Epithelial cell of prostate (primary cell): Measurements from ENCODE around the gene P4HTM.
"Not testable (repeated sequence)": the region's sequence is repeated elsewhere in the genome, so short reads cannot be mapped to it uniquely, and the experiment has no call there.

Source experiments
- DNase-seq: peaks from one replicate; pipeline ENCODE4 v3.0.0-alpha.2; 2011; ENCODE audit warnings: low read depth, low spot score
- H3K27ac ChIP-seq: fragments of 450-650 bp; 2 replicates; pipeline ENCODE4 v1.5.1; 2017; ENCODE audit warnings: mild to moderate bottlenecking

P4HTM gene

DNA sequence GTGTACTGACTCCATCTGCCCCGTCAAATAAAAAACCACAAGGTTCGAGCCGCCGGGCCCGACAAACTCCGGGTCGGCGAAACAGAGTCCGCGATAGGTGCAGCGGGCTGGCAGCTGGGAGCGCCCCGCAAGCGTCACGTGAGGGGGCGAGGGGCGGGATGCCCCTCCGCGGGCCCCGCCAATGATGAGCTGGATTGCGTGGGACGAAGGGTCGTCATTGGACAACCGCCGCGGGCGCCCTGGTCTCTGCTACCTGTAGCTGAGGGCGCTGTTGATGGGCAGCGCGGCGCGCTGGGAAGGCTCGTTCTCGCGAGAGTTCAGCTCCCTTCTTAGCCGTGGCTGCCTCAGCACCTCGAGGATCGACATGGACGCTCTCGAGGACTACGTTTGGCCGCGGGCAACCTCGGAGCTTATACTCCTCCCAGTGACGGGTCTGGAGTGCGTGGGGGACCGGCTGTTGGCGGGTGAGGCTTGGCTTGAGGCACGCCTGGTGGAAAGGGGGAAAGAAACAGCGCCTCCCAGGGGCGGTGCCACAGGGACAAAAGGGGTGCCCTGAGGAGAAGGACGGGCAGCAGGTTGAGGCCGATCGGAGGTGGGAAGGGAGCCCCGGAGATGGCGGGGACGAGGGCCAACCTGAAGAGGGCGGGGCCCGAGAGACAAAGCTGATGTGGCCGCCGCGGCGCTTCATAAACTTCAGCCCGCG is 17.2 kb downstream of the P4HTM start, which contains the start of gene WDR6:
Gene WDR6 (plus strand): TSS at position 324 of the 703 bp plus-strand sequence. CDS start 41 bp downstream, at position 365.
- peak within 1 kb of the TSS; percentile 84 for H3K27ac ChIP-seq
- DNase-seq: peak; percentile 89

DNA sequence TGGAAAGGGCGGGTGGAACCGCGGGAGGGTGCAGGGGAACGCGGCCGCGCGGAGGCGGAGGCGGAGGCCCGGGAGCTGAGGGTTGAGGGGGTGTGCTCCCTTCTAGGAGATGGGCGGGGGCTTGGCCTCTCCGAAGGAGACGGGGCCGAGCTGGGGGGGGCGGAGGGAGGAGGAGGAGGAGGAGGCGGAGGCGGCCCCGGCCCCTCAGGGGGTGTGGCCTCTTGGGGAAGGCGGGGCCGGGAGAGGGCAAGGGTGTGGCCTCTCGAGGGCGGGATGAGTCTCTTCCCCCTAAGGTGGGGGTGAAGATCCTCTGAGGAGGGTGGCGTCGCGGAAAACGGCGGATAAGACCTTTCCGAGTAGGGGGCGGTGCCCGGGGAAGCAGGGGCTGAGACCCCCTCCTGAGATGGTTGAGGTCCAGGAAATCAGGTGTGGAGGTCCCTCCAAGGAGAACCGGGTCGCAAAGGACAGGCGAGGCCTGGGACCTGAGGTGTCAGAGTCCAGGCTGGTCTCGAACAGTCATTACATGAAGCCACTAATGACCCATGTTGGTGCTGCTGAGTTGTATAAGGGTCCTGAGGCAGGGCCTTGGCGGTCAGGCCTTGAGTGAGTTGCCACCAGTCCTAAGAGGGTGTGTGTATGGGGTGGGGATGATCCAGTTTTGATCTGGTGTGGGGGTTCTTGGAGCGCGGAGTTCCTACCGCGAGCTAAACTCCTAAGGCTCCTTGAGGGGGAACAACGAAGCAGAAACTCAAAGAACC is 17.9 kb downstream of the P4HTM start:
- no peak for DNase-seq
- peak overlapping the region; percentile 84 for H3K27ac ChIP-seq

DNA sequence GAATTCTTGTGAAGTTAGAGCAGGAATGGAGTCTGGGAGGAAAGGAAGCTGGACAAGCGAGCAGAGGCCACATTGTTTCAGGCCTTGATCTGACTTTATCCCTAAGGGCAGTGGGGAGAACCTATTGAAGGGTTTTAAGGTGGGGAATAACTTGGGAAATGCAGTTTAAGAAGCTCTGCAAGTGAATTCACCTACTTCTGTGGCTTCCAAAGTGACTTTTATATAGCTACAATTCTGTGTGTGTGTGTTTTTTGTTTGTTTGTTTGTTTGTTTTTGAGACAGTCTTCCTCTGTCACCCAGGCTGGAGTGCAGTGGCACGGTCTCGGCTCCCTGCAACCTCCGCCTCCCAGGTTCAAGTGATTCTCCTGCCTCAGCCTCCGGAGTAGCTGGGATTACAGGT is 18.6 kb downstream of the P4HTM start:
- H3K27ac ChIP-seq: peak overlapping the region; percentile 84
- not testable (repeated sequence) for DNase-seq

DNA sequence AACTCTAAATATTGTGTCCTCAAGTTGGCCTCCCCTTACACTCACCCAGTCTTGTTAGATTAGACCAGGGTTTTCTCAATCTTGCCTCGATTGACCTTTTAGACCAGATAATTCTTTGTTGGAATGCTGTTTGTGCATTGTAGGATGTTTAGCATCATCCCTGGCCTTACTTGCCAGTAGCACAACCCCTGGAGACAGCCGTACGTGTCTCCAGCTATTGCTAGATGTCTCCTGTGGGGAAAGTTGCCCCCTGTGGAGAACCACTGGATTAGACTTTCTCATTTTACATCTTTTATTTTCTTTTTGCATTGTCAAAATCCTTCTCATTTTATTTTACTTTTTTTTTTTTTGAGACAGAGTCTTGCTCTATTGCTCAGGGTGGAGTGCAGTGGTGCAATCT is 19.4 kb downstream of the P4HTM start:
- no peak for DNase-seq
- no peak overlapping the region for H3K27ac ChIP-seq

DNA sequence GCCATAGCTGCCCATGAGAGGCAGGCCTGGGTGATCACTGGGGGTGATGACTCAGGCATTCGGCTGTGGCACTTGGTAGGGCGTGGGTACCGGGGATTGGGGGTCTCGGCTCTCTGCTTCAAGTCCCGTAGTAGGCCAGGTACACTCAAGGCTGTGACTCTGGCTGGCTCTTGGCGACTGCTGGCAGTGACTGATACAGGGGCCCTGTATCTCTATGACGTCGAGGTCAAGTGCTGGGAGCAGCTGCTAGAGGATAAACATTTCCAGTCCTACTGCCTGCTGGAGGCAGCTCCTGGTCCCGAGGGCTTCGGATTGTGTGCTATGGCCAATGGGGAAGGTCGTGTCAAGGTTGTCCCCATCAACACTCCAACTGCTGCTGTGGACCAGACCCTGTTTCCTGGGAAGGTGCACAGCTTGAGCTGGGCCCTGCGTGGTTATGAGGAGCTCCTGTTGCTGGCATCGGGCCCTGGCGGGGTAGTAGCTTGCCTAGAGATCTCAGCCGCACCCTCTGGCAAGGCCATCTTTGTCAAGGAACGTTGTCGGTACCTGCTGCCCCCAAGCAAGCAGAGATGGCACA is 22.5 kb downstream of the P4HTM start:
- H3K27ac ChIP-seq: peak overlapping the region; percentile 7
- DNase-seq: no peak

DNA sequence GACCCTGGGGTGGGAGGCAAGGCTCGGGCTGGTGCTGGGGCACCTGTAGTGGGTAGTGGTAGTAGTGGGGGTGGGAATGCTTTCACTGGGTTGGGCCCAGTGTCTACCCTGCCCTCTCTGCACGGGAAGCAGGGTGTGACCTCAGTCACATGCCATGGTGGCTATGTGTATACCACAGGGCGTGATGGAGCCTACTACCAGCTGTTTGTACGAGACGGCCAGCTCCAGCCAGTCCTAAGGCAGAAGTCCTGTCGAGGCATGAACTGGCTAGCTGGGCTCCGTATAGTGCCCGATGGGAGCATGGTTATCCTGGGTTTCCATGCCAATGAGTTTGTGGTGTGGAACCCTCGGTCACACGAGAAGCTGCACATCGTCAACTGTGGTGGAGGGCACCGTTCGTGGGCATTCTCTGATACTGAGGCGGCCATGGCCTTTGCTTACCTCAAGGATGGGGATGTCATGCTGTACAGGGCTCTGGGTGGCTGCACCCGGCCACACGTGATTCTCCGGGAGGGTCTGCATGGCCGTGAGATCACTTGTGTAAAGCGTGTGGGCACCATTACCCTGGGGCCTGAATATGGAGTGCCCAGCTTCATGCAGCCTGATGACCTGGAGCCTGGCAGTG is 23.2 kb downstream of the P4HTM start:
- no peak for DNase-seq
- peak overlapping the region; percentile 7 for H3K27ac ChIP-seq

DNA sequence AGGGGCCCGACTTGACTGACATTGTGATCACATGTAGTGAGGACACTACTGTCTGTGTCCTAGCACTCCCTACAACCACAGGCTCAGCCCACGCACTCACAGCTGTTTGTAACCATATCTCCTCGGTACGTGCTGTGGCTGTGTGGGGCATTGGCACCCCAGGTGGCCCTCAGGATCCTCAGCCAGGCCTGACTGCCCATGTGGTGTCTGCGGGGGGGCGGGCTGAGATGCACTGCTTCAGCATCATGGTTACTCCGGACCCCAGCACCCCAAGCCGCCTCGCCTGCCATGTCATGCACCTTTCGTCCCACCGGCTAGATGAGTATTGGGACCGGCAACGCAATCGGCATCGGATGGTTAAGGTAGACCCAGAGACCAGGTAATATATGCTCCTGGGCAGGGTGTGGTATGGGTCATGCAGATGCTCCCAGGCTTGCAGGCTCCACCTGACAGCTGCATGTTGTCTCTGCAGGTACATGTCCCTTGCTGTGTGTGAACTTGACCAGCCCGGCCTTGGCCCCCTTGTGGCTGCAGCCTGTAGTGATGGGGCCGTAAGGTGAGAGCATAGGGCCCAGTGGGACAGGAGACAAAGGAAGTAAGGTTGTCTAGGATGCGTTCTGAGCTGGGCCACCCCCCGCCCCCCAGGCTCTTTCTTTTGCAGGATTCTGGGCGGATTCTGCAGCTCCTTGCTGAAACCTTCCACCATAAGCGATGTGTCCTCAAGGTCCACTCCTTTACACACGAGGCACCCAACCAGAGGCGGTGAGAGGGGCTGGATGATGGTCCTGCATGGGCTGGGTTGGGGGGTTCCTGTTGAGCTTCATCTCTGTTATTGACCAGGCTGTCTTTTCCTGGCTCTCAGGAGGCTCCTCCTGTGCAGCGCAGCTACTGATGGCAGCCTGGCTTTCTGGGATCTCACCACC is 24.0 kb downstream of the P4HTM start:
- H3K27ac ChIP-seq: no peak overlapping the region
- no peak for DNase-seq

DNA sequence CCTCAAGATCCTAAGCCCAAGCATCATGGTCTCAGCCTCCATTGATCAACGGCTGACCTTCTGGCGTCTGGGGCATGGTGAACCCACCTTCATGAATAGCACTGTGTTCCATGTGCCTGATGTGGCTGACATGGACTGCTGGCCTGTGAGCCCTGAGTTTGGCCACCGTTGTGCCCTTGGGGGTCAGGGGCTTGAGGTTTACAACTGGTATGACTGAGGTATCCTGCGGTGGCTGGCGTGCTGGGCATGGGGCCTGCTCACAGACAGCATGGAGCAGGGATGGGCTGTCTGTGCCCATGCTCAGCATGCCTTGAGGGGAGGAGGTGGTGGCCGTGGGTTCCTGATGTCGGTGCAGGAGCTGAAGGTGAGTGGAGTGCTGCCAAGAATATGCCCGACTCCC is 25.0 kb downstream of the P4HTM start:
- no peak for DNase-seq

DNA sequence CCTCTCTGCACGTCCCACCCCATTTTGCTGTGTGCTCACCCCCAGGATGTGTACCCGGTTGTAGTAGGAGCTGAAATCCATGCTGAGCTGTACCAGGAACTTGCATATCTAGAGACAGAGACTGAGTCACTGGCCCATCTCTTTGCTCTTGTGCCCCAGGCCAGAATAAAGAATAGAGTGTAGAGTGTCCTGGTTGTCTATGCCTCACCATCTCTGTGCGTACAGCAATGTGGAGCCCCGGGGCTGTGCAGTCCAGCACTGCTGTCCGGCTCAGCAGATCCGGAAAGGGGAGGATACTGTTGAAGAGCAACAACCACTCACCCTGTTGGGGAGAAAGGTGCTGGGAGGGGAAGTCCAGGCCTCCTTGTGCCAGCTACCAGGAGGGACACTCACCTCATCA is 25.7 kb downstream of the P4HTM start:
- peak overlapping the region; percentile 34 for H3K27ac ChIP-seq
- no peak for DNase-seq

More for the DNA sequence above, 25.0 kb downstream of the P4HTM start:
- peak overlapping the region; percentile 34 for H3K27ac ChIP-seq

DNA sequence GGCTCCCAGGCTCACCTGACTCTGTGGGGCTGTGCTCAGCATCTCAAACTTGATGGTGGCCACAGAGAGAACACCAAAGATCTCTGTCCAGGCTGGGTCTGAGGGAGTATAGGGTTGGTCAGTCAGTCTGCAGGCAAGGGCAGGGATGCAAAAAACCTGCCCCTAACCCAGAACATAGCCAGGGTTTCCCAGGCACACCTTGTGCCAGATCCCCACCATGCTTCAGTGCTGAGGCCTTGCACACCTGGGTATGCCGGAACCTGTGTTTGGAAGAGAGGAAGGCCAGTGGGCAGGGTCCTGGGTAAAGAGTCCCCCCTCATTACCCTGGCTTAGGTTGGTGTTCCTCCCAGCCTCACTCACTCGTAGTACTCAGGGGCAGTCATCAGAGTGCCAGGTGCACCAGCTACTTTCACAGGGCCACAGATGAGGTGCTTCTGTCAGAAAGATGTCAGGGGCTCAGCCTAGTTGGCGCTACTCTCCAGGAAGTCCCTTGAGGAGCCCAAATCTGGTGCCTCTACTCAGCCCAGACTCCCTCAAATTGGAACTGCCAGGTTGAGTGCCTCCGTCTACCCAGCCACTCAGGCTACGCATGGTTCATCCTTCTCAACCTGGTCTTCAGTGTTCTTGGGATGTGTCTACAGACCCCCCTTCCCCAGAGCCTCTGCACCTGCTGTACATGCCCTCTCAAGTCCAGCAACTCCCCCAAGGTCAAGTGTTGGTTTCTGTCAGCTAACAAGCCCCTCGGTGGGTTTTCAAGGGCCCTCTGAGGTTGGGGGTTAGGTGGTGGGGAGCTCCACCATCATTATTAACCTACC is 26.6 kb downstream of the P4HTM start:
- no peak for DNase-seq
- H3K27ac ChIP-seq: peak overlapping the region; percentile 34

DNA sequence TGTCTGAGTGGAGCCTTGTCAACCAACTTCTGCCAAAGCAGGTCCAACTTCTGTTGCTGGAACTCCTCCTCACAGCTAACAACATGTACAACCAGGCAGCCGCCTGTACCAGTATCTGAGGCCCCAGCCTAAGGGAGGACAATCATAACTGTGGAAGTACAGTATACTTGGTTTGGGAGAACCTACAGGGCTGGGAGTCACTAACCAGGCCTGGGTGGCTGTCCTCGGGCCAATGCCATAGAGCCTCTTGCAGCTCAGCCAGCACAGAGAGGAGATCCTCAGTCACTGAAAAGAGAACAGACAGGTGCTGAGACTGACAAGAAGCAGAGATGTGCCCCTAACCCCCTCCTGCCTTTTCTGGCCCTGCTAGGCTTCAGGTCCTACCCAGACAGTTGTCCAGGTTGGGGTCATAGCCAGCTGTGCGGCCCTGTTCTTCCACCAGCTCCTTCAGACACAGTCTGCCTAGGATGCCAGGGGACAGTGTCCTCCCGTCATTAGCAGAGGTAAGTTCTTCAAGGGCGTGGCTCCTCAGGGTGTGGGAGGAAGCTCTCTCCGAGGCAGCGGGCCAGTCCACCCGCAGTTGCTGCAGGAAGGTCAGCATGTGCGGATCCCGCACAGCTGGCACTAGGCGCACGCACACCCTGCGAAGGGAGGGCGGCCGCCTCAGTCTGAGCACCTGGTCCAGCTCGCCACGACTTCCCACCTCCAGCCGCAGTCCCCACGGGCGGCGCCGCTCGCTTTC is 27.4 kb downstream of the P4HTM start:
- H3K27ac ChIP-seq: peak overlapping the region; percentile 98
- no peak for DNase-seq

DNA sequence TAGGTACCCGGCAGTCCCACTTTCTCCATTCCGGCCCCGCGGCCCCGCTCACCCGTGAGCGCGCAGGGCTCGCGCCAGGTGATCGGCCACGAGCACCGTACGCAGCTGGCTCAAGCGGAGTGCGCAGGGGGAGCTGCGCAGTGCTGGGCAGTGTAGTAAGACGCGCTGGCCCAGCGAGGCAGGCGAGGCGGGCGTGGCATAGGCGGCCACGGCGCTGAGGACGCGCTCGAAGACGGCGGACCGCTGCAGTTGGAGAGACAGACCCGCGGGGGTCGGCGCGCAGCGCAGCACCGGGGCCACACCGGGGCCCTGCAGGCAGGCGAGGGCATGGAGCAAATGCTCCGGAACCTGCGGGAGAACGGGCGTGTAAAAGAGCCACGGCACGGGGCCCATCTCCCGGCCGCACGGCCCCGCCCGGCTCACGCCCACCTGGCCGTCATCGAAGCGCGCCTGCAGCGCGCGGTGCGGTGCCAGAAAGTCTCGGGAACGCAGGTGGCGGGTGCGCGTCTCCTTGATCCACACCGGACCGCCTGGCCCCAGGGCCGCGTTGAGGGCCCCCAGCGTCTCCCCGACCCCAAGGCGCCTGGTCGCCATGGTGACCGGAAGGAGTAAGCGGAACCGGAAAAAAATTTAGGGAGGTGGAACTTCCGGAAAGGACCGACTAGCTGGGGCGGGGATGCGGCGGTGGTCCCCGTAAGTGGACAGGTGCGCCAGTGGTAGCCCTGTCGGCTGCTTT is 28.1 kb downstream of the P4HTM start, which contains the start of gene DALRD3:
Gene DALRD3 (minus strand): TSS at position 610 of the 736 bp plus-strand sequence. CDS start 16 bp downstream, at position 594.
- no peak for DNase-seq
- H3K27ac ChIP-seq: peak within 1 kb of the TSS; percentile 98

DNA sequence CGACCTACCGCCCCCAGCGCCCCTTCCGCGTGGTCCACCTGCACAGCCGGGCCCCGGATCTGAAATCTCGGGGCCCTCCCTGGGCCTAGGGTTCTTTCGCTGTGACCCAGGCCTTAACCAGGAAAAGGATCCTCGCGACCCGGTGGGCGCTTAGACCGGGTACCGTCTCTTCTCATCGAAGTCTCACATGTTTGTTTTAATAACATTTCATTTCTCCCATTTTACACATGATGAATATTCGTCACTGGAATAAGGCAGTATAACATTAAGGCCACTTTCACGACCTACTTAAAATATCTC is 28.6 kb downstream of the P4HTM start:
- H3K27ac ChIP-seq: peak overlapping the region; percentile 98
- DNase-seq: no peak

DNA sequence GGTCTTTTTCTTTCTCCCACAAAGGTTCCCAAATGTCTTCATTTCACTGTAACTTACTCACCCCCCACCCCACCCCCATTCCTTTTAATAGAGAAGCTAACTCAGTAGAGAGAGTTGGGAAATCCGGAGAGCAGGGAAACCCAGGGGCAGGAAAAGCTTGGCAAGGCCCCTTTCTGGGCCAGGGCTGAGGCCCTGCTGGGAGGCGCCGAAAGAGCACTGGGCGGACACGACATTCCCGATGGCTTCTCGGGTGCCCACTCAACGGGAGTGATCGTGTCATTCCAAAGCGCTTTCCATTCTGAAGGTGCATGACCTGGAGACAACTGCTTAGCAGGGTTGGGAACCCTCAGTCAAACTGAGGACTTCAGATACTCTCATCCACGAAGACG is 29.9 kb downstream of the P4HTM start:
- DNase-seq: no peak
- peak overlapping the region; percentile 98 for H3K27ac ChIP-seq

DNA sequence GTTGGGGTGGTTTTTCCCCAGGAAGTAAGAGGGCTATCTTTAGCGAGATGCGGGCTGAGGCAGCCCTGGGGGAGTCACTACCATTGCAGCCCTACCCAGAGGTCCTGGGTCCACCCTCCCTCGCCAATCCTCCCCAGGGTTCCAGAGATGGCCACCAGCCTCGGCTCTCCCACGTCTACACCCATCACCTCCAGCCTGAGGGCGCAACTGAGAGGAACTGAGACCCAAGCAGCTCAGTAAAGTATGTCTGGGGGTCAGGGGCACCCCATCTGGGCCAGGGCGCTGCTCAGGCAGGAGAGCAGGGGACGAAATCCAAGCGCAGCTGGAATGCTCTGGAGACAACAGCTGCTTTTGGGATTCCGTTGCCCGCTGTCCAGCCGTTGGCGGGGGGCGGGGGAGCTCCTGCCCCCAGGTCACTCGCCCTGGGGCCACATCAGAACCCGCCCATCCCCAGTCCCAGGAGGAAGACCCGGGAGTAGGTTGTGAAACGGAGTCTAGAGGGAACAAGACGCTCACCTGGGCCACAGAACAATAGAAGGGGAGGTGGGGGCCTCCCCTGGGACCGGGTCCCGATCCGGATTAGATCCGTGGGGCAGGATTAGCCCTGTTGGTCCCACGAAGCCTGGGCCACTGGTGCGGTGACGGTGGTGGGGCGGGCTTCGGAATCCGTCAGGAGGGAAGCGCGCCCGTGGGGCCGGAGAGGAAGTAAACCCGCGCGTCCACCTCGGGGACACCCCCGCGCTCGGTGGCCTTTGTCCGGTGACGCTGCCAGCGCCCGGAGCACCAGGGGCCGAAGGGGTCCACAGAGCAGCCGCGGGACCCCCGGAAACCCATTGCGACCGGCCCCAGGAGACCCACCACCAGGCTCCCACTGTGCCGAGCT is 30.5 kb downstream of the P4HTM start:
- DNase-seq: no peak

DNA sequence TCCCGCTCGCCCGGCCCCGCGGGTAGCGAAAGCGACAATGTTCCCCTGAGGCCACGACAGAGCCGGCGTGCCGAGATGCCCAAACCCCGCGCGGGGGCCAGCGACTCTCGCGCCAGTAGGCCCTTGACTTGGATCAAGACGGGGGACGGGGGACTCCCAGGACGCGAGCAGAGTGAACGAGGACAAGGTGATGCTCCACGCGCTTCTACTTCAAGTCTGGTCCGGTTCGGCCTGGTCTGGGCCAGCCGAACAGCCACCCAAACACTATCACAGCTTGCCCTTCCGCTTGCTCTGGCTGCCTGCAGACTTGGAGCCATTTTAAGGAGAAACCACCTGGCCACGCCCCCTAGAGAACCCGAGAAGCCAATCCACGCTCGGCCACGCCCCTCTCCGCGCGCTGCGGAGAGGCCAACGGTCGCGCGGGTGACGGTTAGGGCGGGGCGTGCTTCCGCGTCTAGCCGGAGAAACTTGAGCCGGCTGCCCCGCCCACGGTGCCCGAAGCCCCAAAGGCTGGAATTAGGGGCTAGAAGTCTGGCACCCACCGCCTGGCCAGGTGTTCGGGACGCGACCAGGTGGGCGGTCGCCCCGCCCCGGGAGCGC is 31.3 kb downstream of the P4HTM start:
- DNase-seq: peak; percentile 87
- peak overlapping the region; percentile 98 for H3K27ac ChIP-seq

More for the DNA sequence above, 30.5 kb downstream of the P4HTM start:
- peak overlapping the region; percentile 98 for H3K27ac ChIP-seq
